GM19438 (cell line): Measurements from ENCODE around the gene PNPT1.
"Not testable (repeated sequence)": the region's sequence is repeated elsewhere in the genome, so short reads cannot be mapped to it uniquely, and the experiment has no call there.

Experiments used
- ATAC-seq: cut with Tn5 transposase; IDR thresholded peaks from one replicate; pipeline ENCODE4 v1.9.1; 2021; ENCODE audit warnings: low read depth; ENCODE audit not compliant: unreplicated experiment

The PNPT1 gene

GRCh38 chr2:55601849-55602248 is 91.8 kb downstream of the PNPT1 start:
- no peak for ATAC-seq

GRCh38 chr2:55598056-55598795 is 95.4 kb downstream of the PNPT1 start:
- ATAC-seq, result no peak

GRCh38 chr2:55596795-55597194 is 96.8 kb downstream of the PNPT1 start:
- ATAC-seq, result not testable (repeated sequence)

- no peak for ATAC-seq
Measured at GRCh38 chr2:55595536-55595935, 98.1 kb downstream of the PNPT1 start.

- ATAC-seq, result no peak
Measured at GRCh38 chr2:55592130-55592529, 101.5 kb downstream of the PNPT1 start.

- no peak for ATAC-seq
Measured at GRCh38 chr2:55590810-55591440, 102.7 kb downstream of the PNPT1 start.

- no peak for ATAC-seq
Measured at GRCh38 chr2:55585451-55586080, 108.1 kb downstream of the PNPT1 start.
